D721Med (cell line): Measurements from ENCODE around the gene LHX1.

Source experiments
- DNase-seq: peaks from one replicate; pipeline ENCODE4 v3.0.0; 2011; ENCODE audit warnings: low spot score; ENCODE audit not compliant: insufficient read length
- FAIRE-seq: peaks from 2 replicates; lab custom pipeline; 2011; peaks lifted over from hg19 to GRCh38; lab: Jason Lieb, UNC
- CTCF ChIP-seq: IDR thresholded peaks from 2 replicates; pipeline ENCODE4 v1.5.1; 2012; ENCODE audit warnings: mild to moderate bottlenecking, control low read depth; ENCODE audit not compliant: insufficient read depth; ENCODE audit errors: missing control alignments

LHX1 gene

DNA sequence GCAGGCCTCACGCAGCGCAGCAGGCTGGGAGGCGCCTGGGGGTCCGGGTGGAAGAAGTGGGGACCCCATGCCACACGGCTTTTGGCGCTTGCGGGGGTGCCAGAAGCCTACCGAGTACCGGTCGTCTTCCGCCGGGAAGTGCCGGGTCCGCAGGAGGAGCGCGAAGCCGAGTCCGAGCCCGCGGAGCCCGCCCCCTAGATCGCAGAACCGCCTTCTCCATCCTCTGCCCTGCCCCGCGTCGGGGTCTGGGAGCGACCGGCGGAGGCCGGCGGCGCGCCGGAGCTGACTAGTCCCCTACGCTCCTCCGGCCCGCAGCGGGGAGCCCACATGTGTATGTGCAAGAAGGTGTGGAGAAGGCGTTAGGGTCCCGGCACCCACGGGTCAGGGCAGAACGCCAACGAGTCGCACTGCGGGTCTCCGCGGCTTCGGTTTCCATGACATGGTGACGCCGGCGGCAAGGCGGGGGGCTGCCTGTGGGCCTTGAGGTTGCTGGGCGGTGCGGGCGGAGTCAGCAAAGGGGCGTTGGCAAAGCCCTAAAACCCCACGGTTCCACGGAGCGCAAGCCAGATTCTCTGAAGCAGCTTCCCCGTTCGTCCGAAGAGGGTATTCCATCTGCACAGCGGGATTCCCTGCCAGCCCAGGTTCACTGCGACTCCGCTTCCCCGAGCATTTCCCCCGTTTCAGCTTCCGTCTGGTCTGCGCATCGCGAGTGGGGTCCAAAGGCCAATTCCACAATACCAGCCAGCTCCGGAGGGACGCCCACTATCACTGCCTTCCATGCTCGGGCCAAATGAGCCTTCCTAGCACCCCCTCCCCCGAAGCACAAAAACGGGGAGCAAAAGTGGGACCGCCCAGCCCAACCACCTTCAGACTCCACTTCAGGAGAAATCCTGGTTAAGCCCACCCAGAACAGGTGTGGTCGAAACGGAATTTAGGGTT is 2.3 kb upstream of the LHX1 start:
- no peak for TF ChIP-seq CTCF
- no peak for DNase-seq
- no peak for FAIRE-seq

DNA sequence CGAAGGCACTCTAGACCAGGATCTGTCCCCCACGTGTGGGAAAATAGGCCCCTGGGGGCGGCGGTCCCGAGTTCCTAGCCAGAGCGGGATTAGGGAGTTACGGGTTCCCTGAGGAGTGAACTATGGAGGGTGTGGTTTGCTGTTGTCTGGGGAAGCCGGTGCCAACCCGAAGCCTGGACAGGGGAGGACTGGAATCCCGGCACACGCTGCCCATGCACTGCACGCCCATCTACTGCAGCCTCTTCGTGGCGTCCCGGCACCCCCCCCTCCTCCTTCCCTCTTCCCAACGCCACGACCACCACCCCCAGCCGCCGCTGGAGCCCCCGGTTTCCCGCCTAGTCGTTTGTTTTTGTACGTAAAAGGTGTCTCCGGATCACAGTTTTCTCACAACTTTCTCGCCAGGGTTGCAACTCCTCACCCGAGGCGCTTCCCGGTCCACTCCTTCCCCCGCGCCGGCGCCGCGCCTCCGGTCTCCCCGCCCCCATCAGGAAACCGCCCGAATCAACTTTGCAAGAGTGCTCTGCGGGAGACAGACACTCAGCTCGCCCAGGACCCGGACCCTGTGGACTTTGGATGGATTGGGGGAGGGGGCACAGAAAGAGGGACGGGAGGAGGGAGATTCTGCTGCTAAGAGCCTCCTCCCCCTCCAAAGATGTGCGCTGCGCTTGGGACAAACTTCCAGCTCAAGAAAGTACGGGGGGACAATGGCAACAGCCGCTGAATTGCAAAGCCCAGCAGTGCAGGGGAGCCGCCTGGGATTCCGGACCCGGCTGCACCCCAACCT is 1.4 kb upstream of the LHX1 start:
- FAIRE-seq (no peak), DNase-seq (no peak)
- no peak for TF ChIP-seq CTCF

- no peak for FAIRE-seq
- TF ChIP-seq CTCF: no peak
Measured at GRCh38 chr17:36936455-36937000, 747 bp upstream of the LHX1 start.

GRCh38 chr17:36937959-36938565 is 787 bp downstream of the LHX1 start:
- DNase-seq: no peak
- TF ChIP-seq CTCF: no peak
- FAIRE-seq: no peak

More at GRCh38 chr17:36936455-36937000, 747 bp upstream of the LHX1 start:
- DNase-seq: no peak

GRCh38 chr17:36938566-36939051 is 1.3 kb downstream of the LHX1 start:
- no peak for TF ChIP-seq CTCF
- FAIRE-seq (no peak), DNase-seq (no peak)

DNA sequence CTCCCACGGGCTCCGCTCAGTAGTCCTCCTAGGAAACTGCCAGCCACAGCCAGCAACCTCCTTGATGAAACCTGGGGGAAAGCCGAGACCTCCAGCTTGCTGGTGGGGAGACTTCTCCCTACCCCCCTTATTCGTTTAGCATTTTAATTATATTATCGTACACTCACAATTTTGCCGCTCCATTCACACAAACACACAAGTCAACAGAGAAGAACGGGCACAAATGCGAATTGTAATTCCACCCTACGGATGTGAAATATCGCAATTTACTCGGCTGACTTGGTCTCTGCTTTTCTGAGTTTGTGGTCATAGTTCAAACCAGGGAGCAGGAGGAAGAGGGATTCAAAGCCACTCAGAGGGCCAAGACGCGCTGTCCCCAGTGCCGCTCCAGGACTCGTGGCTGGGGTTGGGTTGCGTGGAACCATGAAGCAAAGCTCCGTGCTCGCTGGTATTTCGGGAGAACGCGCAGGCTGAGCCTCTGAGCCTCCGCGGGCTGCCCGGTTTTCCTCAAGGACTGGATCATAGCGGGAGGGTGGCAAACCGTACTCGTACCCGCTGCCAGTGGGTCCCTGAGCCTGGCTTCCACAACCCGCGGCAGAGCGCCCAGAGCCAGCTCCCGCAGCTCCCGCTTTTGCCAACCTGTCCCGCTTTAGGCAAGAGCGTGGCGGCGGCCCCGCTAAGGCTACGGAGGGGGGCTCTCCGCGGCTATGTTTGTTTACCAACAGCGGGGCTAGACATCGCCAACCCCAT is 2.0 kb downstream of the LHX1 start:
- DNase-seq (no peak), FAIRE-seq (no peak)
- TF ChIP-seq CTCF: no peak
